Esophagus muscularis mucosa (tissue), 4 donors: Measurements from ENCODE around the gene NTN3. TPM values are rescaled to one million over a fixed set of nuclear protein-coding genes. Genes with fewer than 3 reads are reported as not detected.

ENCODE experiments used
- DNase-seq: peaks from one replicate; pipeline ENCODE4 v3.0.0-alpha.2; 2017; ENCODE audit errors: extremely low spot score
- H3K27ac ChIP-seq, 4 donors: fragments of 200-600 bp; sonication (generic); replicated peaks in 1 of 4; 1 replicate in 3 of 4; 2 replicates in 1 of 4; pipeline ENCODE4 v1.5.1; 2016 to 2019; ENCODE audit warnings: mild to moderate bottlenecking in 1 of 4
- H3K27me3 ChIP-seq, 4 donors: fragments of 200-600 bp; sonication (generic); one replicate each; pipeline versions ENCODE4 v1.5.1 to v1.6.0; 2016 to 2019
- H3K36me3 ChIP-seq, 4 donors: fragments of 200-600 bp; sonication (generic); one replicate each; pipeline ENCODE4 v1.5.1; 2016 to 2019
- H3K4me1 ChIP-seq, 4 donors: fragments of 200-600 bp; sonication (generic); one replicate each; pipeline ENCODE4 v1.5.1; 2016 to 2019
- H3K4me3 ChIP-seq, 4 donors: fragments of 200-600 bp; sonication (generic); 1 replicate in 2 of 4; 2 replicates in 2 of 4; pipeline ENCODE4 v1.5.1; 2016 to 2019; ENCODE audit warnings: mild to moderate bottlenecking in 4 of 4, moderate library complexity in 1 of 4
- H3K9me3 ChIP-seq, 4 donors: fragments of 200-600 bp; sonication (generic); 1 replicate in 3 of 4; 2 replicates in 1 of 4; pipeline ENCODE4 v1.5.1; 2016 to 2019
- EP300 ChIP-seq: sonication (generic); formaldehyde crosslinking; IDR thresholded peaks from one replicate; pipeline ENCODE4 v1.6.1; 2017; ENCODE audit warnings: antibody characterized with exemption
- POLR2A ChIP-seq: fragments of 450-650 bp; IDR thresholded peaks from one replicate; pipeline ENCODE4 v1.6.1; 2017; ENCODE audit warnings: antibody characterized with exemption, moderate library complexity, mild to moderate bottlenecking, low read depth
- POLR2AphosphoS5 ChIP-seq, 2 donors: sonication (generic); formaldehyde crosslinking; IDR thresholded peaks; one replicate each; pipeline ENCODE4 v1.6.1; 2017; ENCODE audit warnings: antibody characterized with exemption in 2 of 2
- WGBS: methylation state at CpG from one replicate; pipeline ENCODE4 v1.1.5; 2018; 5-methylcytosine and 5-hydroxymethylcytosine counted together
- intact Hi-C: fragments of 100-400 bp; cut with DNase I; formaldehyde crosslinking; loops from one replicate; pipeline ENCODE4 v1.15.1; 2023
- total RNA-seq, 4 donors: library from RNA; depleted of rRNA; stranded (reverse); fragments of >200 nt; gene quantifications; one replicate each; pipeline versions ENCODE4 v1.1.0 to v1.2.1, GENCODE V29; 2016
- TF ChIP-seq, protein P1 (sequence below), 3 experiments: fragments of 200-600 bp in 2 of 3; fragments of 450-650 bp in 1 of 3; sonication (generic) in 2 of 3; IDR thresholded peaks; one replicate each; pipeline ENCODE4 v1.5.1; 2017 to 2019; ENCODE audit warnings: antibody characterized with exemption in 3 of 3, mild to moderate bottlenecking in 2 of 3, moderate library complexity in 1 of 3

Gene NTN3
- total RNA-seq, 4 donors from 2014 or later: 0.19 to 0.42 (median 0.29) TPM; not detected in 1

DNA sequence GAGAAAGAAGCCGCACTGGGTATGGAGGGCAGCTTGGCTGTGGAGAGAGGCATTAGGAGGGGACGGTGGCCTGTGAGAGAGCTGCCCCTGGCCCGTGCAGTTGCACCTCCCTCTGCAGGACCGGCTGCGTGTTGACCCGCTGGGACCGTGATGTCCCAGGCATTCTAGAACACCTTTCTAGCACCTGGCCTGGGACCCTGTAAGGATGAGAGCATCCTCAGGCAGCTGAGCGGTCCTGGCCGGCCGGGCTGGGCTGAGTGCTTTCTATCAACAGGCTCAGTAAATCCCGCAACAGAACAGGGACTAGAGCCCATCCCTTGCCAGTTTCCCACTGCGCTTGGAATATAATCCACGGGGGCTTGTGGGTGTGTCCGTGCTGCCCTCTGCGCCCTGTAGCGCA lies 18.5 kb downstream of the NTN3 start:
- Histone ChIP-seq H3K27me3 (no peaks in the 10 kb centered on the region), H3K36me3 (peaks cover 0 to 16% (median 5%) of the 10 kb centered on the region in 4 donors), H3K27ac (no peak overlapping the region), H3K9me3 (no peaks in the 10 kb centered on the region), H3K4me3 (no peak overlapping the region), H3K4me1 (peaks cover 11 to 24% (median 14%) of the 10 kb centered on the region in 4 donors)
- TF ChIP-seq EP300 (no peak), POLR2A (no peak), POLR2AphosphoS5 (IDR thresholded peaks at IDR 0.05) (no peak)
- TF ChIP-seq, protein P1, sequence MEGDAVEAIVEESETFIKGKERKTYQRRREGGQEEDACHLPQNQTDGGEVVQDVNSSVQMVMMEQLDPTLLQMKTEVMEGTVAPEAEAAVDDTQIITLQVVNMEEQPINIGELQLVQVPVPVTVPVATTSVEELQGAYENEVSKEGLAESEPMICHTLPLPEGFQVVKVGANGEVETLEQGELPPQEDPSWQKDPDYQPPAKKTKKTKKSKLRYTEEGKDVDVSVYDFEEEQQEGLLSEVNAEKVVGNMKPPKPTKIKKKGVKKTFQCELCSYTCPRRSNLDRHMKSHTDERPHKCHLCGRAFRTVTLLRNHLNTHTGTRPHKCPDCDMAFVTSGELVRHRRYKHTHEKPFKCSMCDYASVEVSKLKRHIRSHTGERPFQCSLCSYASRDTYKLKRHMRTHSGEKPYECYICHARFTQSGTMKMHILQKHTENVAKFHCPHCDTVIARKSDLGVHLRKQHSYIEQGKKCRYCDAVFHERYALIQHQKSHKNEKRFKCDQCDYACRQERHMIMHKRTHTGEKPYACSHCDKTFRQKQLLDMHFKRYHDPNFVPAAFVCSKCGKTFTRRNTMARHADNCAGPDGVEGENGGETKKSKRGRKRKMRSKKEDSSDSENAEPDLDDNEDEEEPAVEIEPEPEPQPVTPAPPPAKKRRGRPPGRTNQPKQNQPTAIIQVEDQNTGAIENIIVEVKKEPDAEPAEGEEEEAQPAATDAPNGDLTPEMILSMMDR (IDR thresholded peaks at IDR 0.05): no peak
- intact Hi-C loops: no loop called here
- WGBS: 92% methylated on average over 7 of the region's 16 CpGs
- DNase-seq: no peak

DNA sequence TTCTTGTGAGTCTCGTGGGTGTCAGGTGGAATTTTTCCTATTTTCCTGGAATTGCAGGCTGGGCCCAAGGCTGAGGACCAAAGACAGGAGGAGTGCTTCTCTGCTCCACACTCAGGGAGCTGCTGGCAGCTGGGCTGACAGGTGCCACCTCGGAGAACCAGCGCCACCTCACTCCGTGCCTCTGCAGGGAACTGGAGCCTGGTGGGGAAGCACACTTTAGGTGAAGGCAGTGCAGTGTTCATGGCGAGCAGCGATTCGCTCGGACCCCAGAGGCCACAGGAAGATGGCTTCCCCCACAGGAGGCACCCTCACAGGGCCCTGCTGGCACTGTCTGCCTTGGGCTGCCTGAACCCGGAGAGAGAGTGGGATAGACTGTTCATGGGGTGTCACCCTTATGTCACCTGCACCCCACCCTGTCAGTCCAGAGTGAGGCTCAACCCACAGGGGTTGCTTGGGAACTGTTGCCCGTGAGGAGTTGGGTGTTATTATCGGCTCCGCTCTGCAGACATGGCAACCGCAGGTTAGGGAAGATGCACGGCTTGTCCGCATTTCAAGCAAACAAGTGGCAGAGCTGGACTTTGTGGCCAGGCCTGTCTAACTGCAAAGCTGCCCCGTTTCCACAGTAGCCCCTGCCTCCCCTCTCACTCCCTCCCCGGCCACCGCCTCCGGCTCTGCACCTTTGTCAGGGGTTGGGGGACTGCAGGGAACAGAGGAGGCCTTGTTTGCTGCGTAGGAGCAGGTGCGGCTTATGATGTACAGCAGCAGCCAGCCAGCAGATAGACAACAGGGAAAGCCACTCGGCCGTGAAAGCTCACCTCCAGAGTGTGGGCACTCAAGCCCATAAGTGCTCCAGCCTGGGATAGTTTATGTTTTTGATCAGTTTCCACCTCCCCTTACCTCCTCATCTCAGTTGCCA lies 19.4 kb downstream of the NTN3 start:
- Histone ChIP-seq H3K4me3 (no peak overlapping the region), H3K36me3 (peaks cover 0 to 16% (median 5%) of the 10 kb centered on the region in 4 donors), H3K27me3 (no peaks in the 10 kb centered on the region), H3K9me3 (no peaks in the 10 kb centered on the region), H3K4me1 (peaks cover 7 to 17% (median 13%) of the 10 kb centered on the region in 4 donors), H3K27ac (no peak overlapping the region)
- 91% methylated on average over 19 of the region's 23 CpGs for WGBS
- DNase-seq: no peak
- no peak for TF ChIP-seq POLR2AphosphoS5 (IDR thresholded peaks at IDR 0.05)
- no peak for TF ChIP-seq POLR2A
- TF ChIP-seq EP300: no peak
- TF ChIP-seq, protein P1 (IDR thresholded peaks at IDR 0.05): no peak
- intact Hi-C loops: no loop called here

DNA sequence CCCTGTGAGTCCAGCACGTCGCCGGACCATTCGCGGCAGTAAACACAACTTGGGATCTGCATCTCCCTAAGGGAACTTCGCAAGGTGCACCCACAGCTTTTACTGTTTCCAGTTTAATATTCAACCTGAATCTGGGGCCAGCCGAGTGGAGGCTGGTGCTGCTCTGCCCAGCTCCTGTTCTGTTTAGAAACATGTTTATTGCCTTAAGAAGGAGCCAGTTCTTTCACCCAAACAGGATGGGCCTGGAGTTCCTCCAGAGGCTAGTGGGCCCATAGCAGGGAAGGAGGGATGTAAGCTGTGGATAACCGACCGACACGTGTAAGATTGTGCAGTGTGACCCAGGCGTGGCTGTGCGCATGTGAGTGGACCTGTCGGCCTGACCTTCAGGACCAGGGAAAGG lies 21.2 kb downstream of the NTN3 start:
- H3K9me3 ChIP-seq: no peaks in the 10 kb centered on the region
- no peaks in the 10 kb centered on the region for H3K27me3 ChIP-seq
- peaks cover 5 to 8% (median 7%) of the 10 kb centered on the region in 4 donors for H3K4me1 ChIP-seq
- DNase-seq: no peak
- intact Hi-C loops: no loop called here
- no peak overlapping the region for H3K4me3 ChIP-seq
- no peak for TF ChIP-seq POLR2A
- TF ChIP-seq, protein P1 (IDR thresholded peaks at IDR 0.05): no peak
- 88% methylated on average over 7 of the region's 13 CpGs for WGBS
- peaks cover 13 to 24% (median 18%) of the 10 kb centered on the region in 4 donors for H3K36me3 ChIP-seq
- no peak overlapping the region for H3K27ac ChIP-seq

DNA sequence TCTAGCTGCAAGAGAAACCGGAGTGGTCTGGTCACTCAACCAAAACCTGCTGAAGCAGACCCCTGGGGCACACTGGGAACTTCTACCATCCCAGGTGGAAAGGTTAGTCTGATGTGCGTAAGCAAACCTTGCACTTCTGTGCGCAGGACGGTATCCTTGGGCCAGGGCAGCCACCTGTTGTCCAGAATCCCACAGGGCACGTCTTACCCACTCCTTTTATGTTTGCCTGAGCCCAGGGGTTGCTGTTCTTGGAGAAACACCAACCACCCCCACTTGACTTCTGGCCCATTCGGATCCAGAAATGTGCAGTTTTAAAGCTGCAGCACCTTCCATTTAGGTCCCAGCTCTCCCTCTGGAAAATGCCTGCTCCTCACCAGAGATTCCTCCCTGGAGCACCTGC lies 22.5 kb downstream of the NTN3 start:
- H3K9me3 ChIP-seq: no peaks in the 10 kb centered on the region
- TF ChIP-seq POLR2A (no peak), EP300 (no peak), POLR2AphosphoS5 (IDR thresholded peaks at IDR 0.05) (no peak)
- TF ChIP-seq, protein P1 (IDR thresholded peaks at IDR 0.05): no peak
- intact Hi-C loops: no loop called here
- H3K4me3 ChIP-seq: no peak overlapping the region
- H3K27me3 ChIP-seq: no peaks in the 10 kb centered on the region
- no peak overlapping the region for H3K27ac ChIP-seq
- peaks cover 13 to 37% (median 25%) of the 10 kb centered on the region in 4 donors for H3K36me3 ChIP-seq
- peaks cover 17 to 19% (median 18%) of the 10 kb centered on the region in 4 donors for H3K4me1 ChIP-seq
- no peak for DNase-seq
- WGBS: 92% methylated on average over 6 of the region's 6 CpGs
